GM23248 (cell line): Measurements from ENCODE around the gene GRN. TPM values are rescaled to one million over a fixed set of nuclear protein-coding genes. Genes with fewer than 3 reads are reported as not detected.

ENCODE experiments used
- DNase-seq: peaks from one replicate; pipeline ENCODE4 v3.0.0-alpha.2; 2015
- H2AFZ ChIP-seq: fragments of 200-600 bp; sonication (generic); 2 replicates; pipeline ENCODE4 v1.6.1; 2016; ENCODE audit warnings: antibody characterized with exemption
- H3F3A ChIP-seq: fragments of 200-600 bp; sonication (generic); 2 replicates; pipeline ENCODE4 v1.6.1; 2016; ENCODE audit warnings: mild to moderate bottlenecking, antibody characterized with exemption, mixed run types; ENCODE audit not compliant: insufficient read depth
- H3K27ac ChIP-seq: fragments of 200-600 bp; sonication (generic); 2 replicates; pipeline ENCODE4 v1.5.1; 2016; ENCODE audit warnings: mild to moderate bottlenecking
- H3K27me3 ChIP-seq: fragments of 200-600 bp; sonication (generic); replicated peaks from 2 replicates; pipeline ENCODE4 v1.6.1; 2016; ENCODE audit warnings: mild to moderate bottlenecking; ENCODE audit not compliant: insufficient read depth
- H3K36me3 ChIP-seq: fragments of 200-600 bp; sonication (generic); 2 replicates; pipeline ENCODE4 v1.6.1; 2016; ENCODE audit warnings: low read depth, mild to moderate bottlenecking
- H3K4me1 ChIP-seq: fragments of 200-600 bp; sonication (generic); 2 replicates; pipeline ENCODE4 v1.6.1; 2016; ENCODE audit warnings: mild to moderate bottlenecking; ENCODE audit not compliant: insufficient read depth
- H3K4me2 ChIP-seq: fragments of 200-600 bp; sonication (generic); one replicate; pipeline ENCODE4 v1.6.1; 2016; ENCODE audit warnings: mild to moderate bottlenecking; ENCODE audit not compliant: unreplicated experiment
- H3K4me3 ChIP-seq: fragments of 200-600 bp; sonication (generic); 2 replicates; pipeline ENCODE4 v1.5.1; 2016; ENCODE audit warnings: mild to moderate bottlenecking
- H3K79me2 ChIP-seq: fragments of 200-600 bp; sonication (generic); 2 replicates; pipeline ENCODE4 v1.6.1; 2016; ENCODE audit warnings: mild to moderate bottlenecking; ENCODE audit not compliant: insufficient read depth
- H3K9ac ChIP-seq: fragments of 200-600 bp; sonication (generic); 2 replicates; pipeline ENCODE4 v1.6.1; 2016; ENCODE audit warnings: mild to moderate bottlenecking
- H3K9me2 ChIP-seq: fragments of 200-600 bp; sonication (generic); 2 replicates; pipeline ENCODE4 v1.6.1; 2016; ENCODE audit warnings: mixed run types, mild to moderate bottlenecking, moderate library complexity; ENCODE audit not compliant: insufficient read depth
- H3K9me3 ChIP-seq: fragments of 200-600 bp; sonication (generic); one replicate; pipeline ENCODE4 v1.6.1; 2017; ENCODE audit warnings: low read depth
- H4K20me1 ChIP-seq: fragments of 200-600 bp; sonication (generic); 2 replicates; pipeline ENCODE4 v1.6.0; 2016; ENCODE audit not compliant: insufficient read depth
- EZH2 ChIP-seq: fragments of 200-600 bp; sonication (generic); IDR thresholded peaks from 2 replicates; pipeline ENCODE4 v1.6.1; 2018; ENCODE audit warnings: antibody characterized with exemption, mild to moderate bottlenecking; ENCODE audit not compliant: insufficient read depth, poor library complexity, severe bottlenecking
- EZH2phosphoT487 ChIP-seq: fragments of 200-600 bp; sonication (generic); IDR thresholded peaks from 2 replicates; pipeline ENCODE4 v1.6.1; 2018; ENCODE audit warnings: antibody characterized with exemption, moderate library complexity, mild to moderate bottlenecking, low read depth; ENCODE audit not compliant: insufficient read depth
- WGBS, 2 experiments: methylation state at CpG; one replicate each; pipeline ENCODE4 v1.1.6; 2015 to 2017; ENCODE audit warnings: low lambda C conversion rate in 2 of 2, low coverage in 1 of 2; ENCODE audit errors: missing lambda C conversion rate in 2 of 2; 5-methylcytosine and 5-hydroxymethylcytosine counted together
- in situ Hi-C: fragments of 300-500 bp; cut with MboI; formaldehyde crosslinking; loops from 2 replicates; pipeline ENCODE4 v1.15.0; 2020
- polyA plus RNA-seq: library from polyadenylated mRNA; unstranded; fragments of >200 nt; fragmentation: Nextera tagmentation; extraction: Ambion mirVana; gene quantifications from 2 replicates; pipeline ENCODE4 v1.2.1, GENCODE V29; 2016
- total RNA-seq: library from RNA; depleted of rRNA; stranded (reverse); fragments of >200 nt; shearing (Covaris generic); gene quantifications from 2 replicates; pipeline ENCODE4 v1.2.3, GENCODE V29; 2014

Gene GRN
- total and polyA plus RNA-seq, 2 experiments from 2014 or later = 410 to 440 TPM

- Histone ChIP-seq H3K27me3 (no peaks in the 10 kb centered on the region), H4K20me1 (no peaks in the 10 kb centered on the region), H3K36me3 (no peaks in the 10 kb centered on the region), H3K9me2 (no peaks in the 10 kb centered on the region), H2AFZ (peak overlapping the region; percentile 54; the same call in 1 of the 2 replicates), H3K9ac (peak overlapping the region; percentile 41; the same call in 1 of the 2 replicates), H3K9me3 (no peaks in the 10 kb centered on the region), H3K4me2 (peak overlapping the region; percentile 69), H3K4me3 (peak overlapping the region; percentile 66), H3K4me1 (no peaks in the 10 kb centered on the region), H3K27ac (no peak overlapping the region), H3K79me2 (no peaks in the 10 kb centered on the region), H3F3A (no peaks in the 10 kb centered on the region)
- 49 to 51% methylated on average over 15 to 17 of the region's 22 CpGs for WGBS, 2 experiments
- in situ Hi-C loops = no loop called here
- TF ChIP-seq EZH2 (no peak), EZH2phosphoT487 (no peak)
- DNase-seq = no peak
Observed at GRCh38 chr17:44352828-44353671, 7.9 kb downstream of the GRN start.

GRCh38 chr17:44353672-44354331, 8.7 kb downstream of the GRN start:
- Histone ChIP-seq H3K4me2 (peak overlapping the region; percentile 69), H3K9me2 (no peaks in the 10 kb centered on the region), H3K9ac (peak overlapping the region; percentile 41; the same call in 1 of the 2 replicates), H3K9me3 (no peaks in the 10 kb centered on the region), H3F3A (no peaks in the 10 kb centered on the region), H3K79me2 (no peaks in the 10 kb centered on the region), H4K20me1 (no peaks in the 10 kb centered on the region), H3K4me3 (peak overlapping the region; percentile 66), H3K36me3 (no peaks in the 10 kb centered on the region), H3K27me3 (no peaks in the 10 kb centered on the region), H3K27ac (no peak overlapping the region), H3K4me1 (no peaks in the 10 kb centered on the region), H2AFZ (peak overlapping the region; percentile 54; the same call in 1 of the 2 replicates)
- DNase-seq = peak; percentile 75
- 3% methylated on average over 57 to 60 of the region's 98 CpGs for WGBS, 2 experiments
- in situ Hi-C loops = no loop called here
- TF ChIP-seq EZH2 (no peak), EZH2phosphoT487 (no peak)

- Histone ChIP-seq H3K79me2 (no peaks in the 10 kb centered on the region), H3K9me2 (no peaks in the 10 kb centered on the region), H3K27me3 (no peaks in the 10 kb centered on the region), H3K36me3 (no peaks in the 10 kb centered on the region), H3K27ac (no peak overlapping the region), H3F3A (no peaks in the 10 kb centered on the region), H3K4me1 (no peaks in the 10 kb centered on the region), H3K4me2 (no peak overlapping the region), H3K9ac (no peak overlapping the region), H2AFZ (no peak overlapping the region), H3K9me3 (no peaks in the 10 kb centered on the region), H3K4me3 (no peak overlapping the region; the same call in 1 of the 2 replicates), H4K20me1 (no peaks in the 10 kb centered on the region)
- in situ Hi-C loops = no loop called here
- peak; percentile 53 for DNase-seq
- TF ChIP-seq EZH2phosphoT487 (no peak), EZH2 (no peak)
- 31% methylated on average over 50 to 77 of the region's 77 CpGs for WGBS, 2 experiments
Observed at GRCh38 chr17:44354582-44355561, 9.8 kb downstream of the GRN start.
